ENCODE data around the gene RNF167.
A peak's percentile ranks its signal among the peaks of the same experiment; 100 is the strongest.

Gene RNF167

DNA sequence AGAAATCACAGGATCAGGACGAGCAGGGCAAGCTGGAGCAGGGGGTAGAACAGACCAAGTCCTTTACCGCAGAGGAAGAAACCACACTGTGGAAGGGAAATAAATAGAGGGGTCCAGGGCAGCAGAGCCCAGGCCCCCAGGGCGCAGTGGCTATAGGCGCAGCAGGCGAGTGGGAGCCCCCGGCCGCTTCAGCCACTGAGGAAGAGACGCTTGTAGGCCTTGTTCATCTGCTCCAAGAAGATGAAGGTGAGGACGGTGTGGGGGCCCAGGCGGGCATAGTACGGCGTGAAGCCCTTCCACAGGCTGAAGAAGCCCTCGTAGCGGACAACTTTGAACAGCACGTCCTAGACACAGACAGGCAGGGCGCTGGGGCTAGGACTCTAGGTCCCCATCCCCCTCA is 2.5 kb upstream of the RNF167 start:
- DNase-seq (ENCODE audit: extremely low read depth in 1 of 2, low read depth in 1 of 2) = no peak

DNA sequence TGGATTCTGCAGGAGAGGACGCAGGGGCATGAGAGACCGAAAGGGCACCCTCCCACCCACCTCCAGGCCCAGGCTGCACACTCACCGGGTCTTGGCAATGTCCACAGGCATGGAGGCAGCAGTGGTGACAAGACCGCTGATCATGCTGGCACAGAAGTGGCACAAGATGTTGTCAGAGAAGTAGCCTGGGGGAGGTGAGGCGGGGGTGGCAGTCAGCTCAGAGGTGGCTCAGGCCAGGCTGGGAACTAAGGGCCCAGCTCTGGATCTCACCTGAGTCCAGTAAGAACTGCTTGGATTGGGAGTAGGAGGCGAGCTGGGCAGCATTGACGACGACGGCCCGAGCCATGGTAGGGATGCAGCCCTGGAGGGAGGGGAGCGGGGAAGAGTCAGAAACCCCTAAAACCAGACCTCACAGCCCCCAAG is 2.0 kb upstream of the RNF167 start:
- no peak for DNase-seq (ENCODE audit: extremely low read depth in 1 of 2, low read depth in 1 of 2)

GRCh38 chr17:4938688-4939545 is 1.2 kb upstream of the RNF167 start:
- DNase-seq (ENCODE audit: extremely low read depth in 1 of 2, low read depth in 1 of 2) = no peak

DNA sequence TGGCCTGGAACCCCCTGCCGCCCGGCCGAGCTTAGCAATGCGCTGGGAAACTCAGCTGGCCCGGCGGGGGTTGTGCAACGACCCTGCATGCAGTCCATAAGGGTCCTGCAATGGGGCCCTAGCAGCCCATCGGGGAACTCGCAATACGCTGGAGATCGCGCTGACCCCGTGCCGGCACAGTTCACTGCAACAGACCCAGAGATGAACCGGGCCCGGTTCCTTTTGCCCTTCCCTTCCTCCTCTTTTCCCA is 597 bp upstream of the RNF167 start:
- DNase-seq (ENCODE audit: extremely low read depth in 1 of 2, low read depth in 1 of 2) = no peak

GRCh38 chr17:4940555-4941318 is 669 bp downstream of the RNF167 start:
- DNase-seq (ENCODE audit: extremely low read depth in 1 of 2, low read depth in 1 of 2) = no peak

- no peak for DNase-seq (ENCODE audit: extremely low read depth in 1 of 2, low read depth in 1 of 2)
Measured at GRCh38 chr17:4941319-4941610, 1.2 kb downstream of the RNF167 start.

GRCh38 chr17:4942760-4943508 is 2.9 kb downstream of the RNF167 start:
- DNase-seq (ENCODE audit: extremely low read depth in 1 of 2, low read depth in 1 of 2) = no peak

GRCh38 chr17:4944163-4944553 is 4.1 kb downstream of the RNF167 start:
- no peak for DNase-seq (ENCODE audit: extremely low read depth in 1 of 2, low read depth in 1 of 2)

GRCh38 chr17:4944554-4945175 is 4.6 kb downstream of the RNF167 start:
- no peak for DNase-seq (ENCODE audit: extremely low read depth in 1 of 2, low read depth in 1 of 2)

- peak in 1 of 2 donors; percentile 63 for DNase-seq (ENCODE audit: extremely low read depth in 1 of 2, low read depth in 1 of 2)
Measured at GRCh38 chr17:4945176-4945943, 5.3 kb downstream of the RNF167 start.

GRCh38 chr17:4945944-4946280 is 5.8 kb downstream of the RNF167 start:
- DNase-seq (ENCODE audit: extremely low read depth in 1 of 2, low read depth in 1 of 2) = no peak

- no peak for DNase-seq (ENCODE audit: extremely low read depth in 1 of 2, low read depth in 1 of 2)
Measured at GRCh38 chr17:4946312-4946976, 6.4 kb downstream of the RNF167 start.

GRCh38 chr17:4947010-4947410 is 6.9 kb downstream of the RNF167 start:
- no peak for DNase-seq (ENCODE audit: extremely low read depth in 1 of 2, low read depth in 1 of 2)

- DNase-seq (ENCODE audit: extremely low read depth in 1 of 2, low read depth in 1 of 2) = peak in 1 of 2 donors; percentile 52
Measured at GRCh38 chr17:4947411-4948165, 7.5 kb downstream of the RNF167 start.

DNA sequence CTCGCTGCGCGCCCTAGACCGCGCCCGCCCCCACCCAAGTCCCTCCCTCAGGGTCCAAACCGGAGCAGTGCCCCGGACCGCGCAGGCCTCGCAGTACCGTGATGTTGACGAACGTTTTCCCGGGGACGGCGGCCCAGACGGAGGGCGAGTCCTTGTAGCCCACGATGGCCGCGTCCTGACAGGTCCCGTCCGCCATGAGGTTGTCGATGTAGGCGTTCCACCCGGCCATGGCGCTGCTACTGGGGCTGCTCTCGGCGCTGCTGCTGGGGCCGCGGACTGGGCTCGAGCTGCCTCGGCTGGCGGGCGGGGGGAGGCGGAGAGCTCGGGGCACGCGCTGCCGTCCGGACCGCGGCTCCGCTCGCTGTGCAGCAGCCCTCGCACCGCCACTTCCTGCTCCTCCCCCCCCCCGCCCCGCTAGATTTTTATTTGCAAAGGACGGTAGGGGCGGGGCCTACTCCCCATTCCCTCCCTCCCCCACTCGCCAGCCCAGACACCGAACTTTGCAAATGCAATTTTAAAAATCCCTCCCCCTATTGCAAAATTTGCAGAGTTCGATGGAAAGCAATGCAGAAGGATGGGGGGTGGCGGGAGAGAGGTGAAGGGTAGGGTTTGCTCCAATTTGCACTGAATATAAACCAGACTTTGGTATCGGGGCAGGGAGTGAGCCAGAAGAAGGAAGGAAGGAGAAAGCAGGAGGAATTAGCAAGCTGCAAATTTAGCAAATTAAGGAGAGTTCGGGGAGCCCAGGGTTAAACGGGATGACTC is 8.3 kb downstream of the RNF167 start, which contains the start of gene PFN1:
Gene PFN1, minus strand, starts transcription at position 365 of the 765 bp plus-strand sequence. Its CDS starts 136 bp downstream, at position 229.
- DNase-seq (ENCODE audit: extremely low read depth in 1 of 2, low read depth in 1 of 2) = peak; percentile 76 to 82

- DNase-seq (ENCODE audit: extremely low read depth in 1 of 2, low read depth in 1 of 2) = peak in 1 of 2 donors; percentile 51
Measured at GRCh38 chr17:4948931-4949320, 8.9 kb downstream of the RNF167 start.

DNA sequence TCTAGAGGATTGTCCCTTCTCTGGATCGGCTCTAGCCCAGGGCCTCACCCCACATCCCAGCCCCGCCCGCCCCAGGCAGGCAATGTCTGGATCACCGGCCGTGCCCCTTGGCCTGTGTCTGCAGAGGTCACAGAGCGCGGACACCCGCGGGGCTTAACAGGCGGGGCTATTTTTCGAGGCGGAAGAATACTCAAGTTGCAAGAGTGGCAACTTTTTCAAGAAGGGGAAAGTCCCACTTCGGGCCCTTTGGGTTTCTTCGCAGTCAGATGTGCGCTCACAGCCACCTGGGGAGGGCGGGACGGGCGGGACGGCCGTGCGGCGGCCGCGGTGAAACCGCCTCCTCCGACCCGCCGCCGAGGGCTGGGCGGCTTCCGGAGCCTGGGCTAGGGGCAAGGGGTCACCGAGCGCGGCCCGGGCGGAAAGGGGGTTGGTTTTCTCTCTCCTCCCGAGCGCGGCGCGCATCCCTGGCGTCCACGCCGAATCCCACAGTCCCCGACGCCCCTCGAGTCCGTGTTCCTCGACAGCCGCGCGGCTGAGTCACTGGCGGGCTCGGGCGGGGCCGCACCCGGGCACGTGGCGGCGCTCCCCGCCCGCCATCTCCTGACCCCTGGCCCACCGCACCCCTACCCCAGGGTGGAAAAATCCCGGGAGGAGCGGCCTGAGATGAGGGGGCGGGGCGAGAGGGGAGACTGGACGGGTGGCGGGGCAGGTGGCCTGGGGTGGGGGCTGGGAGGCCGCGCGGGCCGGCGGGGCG is 9.4 kb downstream of the RNF167 start:
- DNase-seq (ENCODE audit: extremely low read depth in 1 of 2, low read depth in 1 of 2) = peak in 1 of 2 donors; percentile 51

All from activated CD8-positive, alpha-beta memory T cell treated with anti-CD3 and anti-CD28 coated beads for 1 hour (primary cell).